Measurements from ENCODE around the gene SPDEF.

GRCh38 chr6:34544776-34545471, 11.2 kb downstream of the SPDEF start:
- TF ChIP-seq, protein P1, sequence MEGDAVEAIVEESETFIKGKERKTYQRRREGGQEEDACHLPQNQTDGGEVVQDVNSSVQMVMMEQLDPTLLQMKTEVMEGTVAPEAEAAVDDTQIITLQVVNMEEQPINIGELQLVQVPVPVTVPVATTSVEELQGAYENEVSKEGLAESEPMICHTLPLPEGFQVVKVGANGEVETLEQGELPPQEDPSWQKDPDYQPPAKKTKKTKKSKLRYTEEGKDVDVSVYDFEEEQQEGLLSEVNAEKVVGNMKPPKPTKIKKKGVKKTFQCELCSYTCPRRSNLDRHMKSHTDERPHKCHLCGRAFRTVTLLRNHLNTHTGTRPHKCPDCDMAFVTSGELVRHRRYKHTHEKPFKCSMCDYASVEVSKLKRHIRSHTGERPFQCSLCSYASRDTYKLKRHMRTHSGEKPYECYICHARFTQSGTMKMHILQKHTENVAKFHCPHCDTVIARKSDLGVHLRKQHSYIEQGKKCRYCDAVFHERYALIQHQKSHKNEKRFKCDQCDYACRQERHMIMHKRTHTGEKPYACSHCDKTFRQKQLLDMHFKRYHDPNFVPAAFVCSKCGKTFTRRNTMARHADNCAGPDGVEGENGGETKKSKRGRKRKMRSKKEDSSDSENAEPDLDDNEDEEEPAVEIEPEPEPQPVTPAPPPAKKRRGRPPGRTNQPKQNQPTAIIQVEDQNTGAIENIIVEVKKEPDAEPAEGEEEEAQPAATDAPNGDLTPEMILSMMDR (IDR thresholded peaks at IDR 0.05), result no peak
- no peak for TF ChIP-seq POLR2A (IDR thresholded peaks at IDR 0.05)

Data from heart left ventricle (tissue), 13 donors.